HEK293T (cell line): ENCODE results near the gene CYP17A1.

Source experiments
- BHLHE40 ChIP-seq: fragments of 450-650 bp; IDR thresholded peaks from 2 replicates; pipeline ENCODE4 v1.6.1; 2016; ENCODE audit warnings: mild to moderate bottlenecking, moderate library complexity, borderline replicate concordance
- FOXA1 ChIP-seq: fragments of 450-650 bp; IDR thresholded peaks from 2 replicates; pipeline ENCODE4 v1.6.1; 2016; ENCODE audit warnings: mild to moderate bottlenecking
- FOXM1 ChIP-seq: fragments of 450-650 bp; IDR thresholded peaks from 2 replicates; pipeline ENCODE4 v1.6.1; 2017; ENCODE audit warnings: mild to moderate bottlenecking, borderline replicate concordance
- TARDBP ChIP-seq: fragments of 450-650 bp; IDR thresholded peaks from 2 replicates; pipeline ENCODE4 v1.6.1; 2016

DNA sequence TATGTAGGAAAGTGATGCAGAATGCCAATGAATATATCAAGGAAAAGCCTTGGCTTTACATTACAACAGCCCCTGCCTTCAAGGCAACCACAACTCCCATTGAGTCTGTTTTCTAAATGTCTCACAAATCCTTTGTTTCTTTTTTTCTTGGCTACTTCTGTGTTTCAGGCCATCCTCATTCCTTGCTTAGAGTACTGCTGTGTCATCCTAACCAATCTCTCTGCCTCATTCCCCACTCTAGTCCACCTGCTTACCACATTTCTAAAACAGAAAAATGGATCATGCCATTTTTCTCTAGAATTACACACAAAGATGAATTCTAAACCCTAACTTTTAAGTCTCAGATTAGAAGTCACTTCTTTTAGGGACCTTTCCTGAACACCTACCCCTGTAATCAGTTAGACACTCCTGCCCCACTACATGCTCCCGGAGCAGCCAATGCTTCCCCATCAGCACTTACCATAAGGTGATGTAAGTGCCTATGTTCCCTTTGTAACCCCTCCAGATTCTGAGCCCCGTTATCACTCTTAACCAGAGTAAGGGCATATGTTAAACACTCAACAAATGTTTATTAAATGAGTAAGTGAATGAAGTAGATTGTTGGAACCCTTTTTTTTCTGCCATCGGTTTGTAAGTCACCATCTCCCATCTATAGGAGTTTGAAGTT, 19.7 kb upstream of the CYP17A1 start:
- no peak for TF ChIP-seq FOXM1
- no peak for TF ChIP-seq TARDBP
- no peak for TF ChIP-seq BHLHE40
- TF ChIP-seq FOXA1, result no peak
